ENCODE data around the gene PI4KA.
A peak's percentile ranks its signal among the peaks of the same experiment; 100 is the strongest.
"Not testable (repeated sequence)": the region's sequence is repeated elsewhere in the genome, so short reads cannot be mapped to it uniquely, and the experiment has no call there.

PI4KA gene

GRCh38 chr22:20858615-20859416, at the start of gene PI4KA, which contains the start of gene SNAP29:
TSS of gene PI4KA (minus strand) at chr22:20858811. CDS start at chr22:20858725, 86 bp downstream.
TSS of gene SNAP29 (plus strand) at chr22:20859007. CDS start at chr22:20859111, 104 bp downstream.
- peak; percentile 94 for DNase-seq

GRCh38 chr22:20906387-20906767, 47.8 kb upstream of the PI4KA start:
- no peak for DNase-seq

GRCh38 chr22:20905415-20906386, 47.1 kb upstream of the PI4KA start:
- no peak for DNase-seq

- no peak for DNase-seq
These were observed 46.4 kb upstream of the PI4KA start for GRCh38 chr22:20904980-20905355.

- DNase-seq: no peak
These were observed 45.7 kb upstream of the PI4KA start for GRCh38 chr22:20904008-20904979.

- DNase-seq: no peak
These were observed 44.5 kb upstream of the PI4KA start for GRCh38 chr22:20903093-20903492.

- DNase-seq: not testable (repeated sequence)
These were observed 42.8 kb upstream of the PI4KA start for GRCh38 chr22:20901093-20902033.

- DNase-seq: no peak
These were observed 41.3 kb upstream of the PI4KA start for GRCh38 chr22:20899827-20900423.

GRCh38 chr22:20897737-20898136, 39.1 kb upstream of the PI4KA start:
- not testable (repeated sequence) for DNase-seq

GRCh38 chr22:20890975-20891374, 32.4 kb upstream of the PI4KA start:
- DNase-seq: no peak

GRCh38 chr22:20889904-20890540, 31.4 kb upstream of the PI4KA start:
- DNase-seq: no peak

GRCh38 chr22:20889025-20889704, 30.6 kb upstream of the PI4KA start:
- no peak for DNase-seq

- no peak for DNase-seq
These were observed 28.8 kb upstream of the PI4KA start for GRCh38 chr22:20887375-20887774.

GRCh38 chr22:20885557-20886323, 27.1 kb upstream of the PI4KA start:
- peak; percentile 15 for DNase-seq

GRCh38 chr22:20885017-20885556, 26.5 kb upstream of the PI4KA start:
- no peak for DNase-seq

- no peak for DNase-seq
These were observed 25.8 kb upstream of the PI4KA start for GRCh38 chr22:20884454-20884853.

GRCh38 chr22:20882855-20883254, 24.2 kb upstream of the PI4KA start:
- DNase-seq: no peak
